Coronary artery (tissue), 2 donors: ENCODE results near the gene VPS13D.

ENCODE experiments used
- DNase-seq: peaks from one replicate; pipeline ENCODE4 v3.0.0-alpha.2; 2017; ENCODE audit warnings: low spot score
- H3K27ac ChIP-seq, 2 donors: fragments of 200-600 bp; sonication (generic); one replicate each; pipeline ENCODE4 v1.5.1; 2016 to 2019
- H3K4me3 ChIP-seq: fragments of 200-600 bp; sonication (generic); 2 replicates; pipeline ENCODE4 v1.5.1; 2016; ENCODE audit warnings: mild to moderate bottlenecking, moderate library complexity
- CTCF ChIP-seq: fragments of 200-600 bp; sonication (generic); IDR thresholded peaks from one replicate; pipeline ENCODE4 v1.5.1; 2019; ENCODE audit warnings: antibody characterized with exemption

Gene VPS13D

GRCh38 chr1:12438349-12438924 lies 208.6 kb downstream of the VPS13D start:
- no peak for TF ChIP-seq CTCF
- no peak for DNase-seq
- Histone ChIP-seq H3K4me3 (no peak overlapping the region), H3K27ac (peak overlapping the region in 1 of 2 donors; percentile 8)

- no peak for TF ChIP-seq CTCF
- no peak for DNase-seq
- Histone ChIP-seq H3K27ac (peak overlapping the region in 1 of 2 donors; percentile 8), H3K4me3 (no peak overlapping the region)
Observed at GRCh38 chr1:12439073-12439472, 209.2 kb downstream of the VPS13D start.

GRCh38 chr1:12441414-12442105 lies 211.7 kb downstream of the VPS13D start:
- no peak for DNase-seq
- no peak for TF ChIP-seq CTCF
- Histone ChIP-seq H3K27ac (no peak overlapping the region), H3K4me3 (no peak overlapping the region)

GRCh38 chr1:12442217-12442616 lies 212.4 kb downstream of the VPS13D start:
- Histone ChIP-seq H3K27ac (no peak overlapping the region), H3K4me3 (no peak overlapping the region)
- DNase-seq = no peak
- no peak for TF ChIP-seq CTCF

- no peak for TF ChIP-seq CTCF
- H3K4me3 ChIP-seq = no peak overlapping the region
- H3K27ac ChIP-seq = no peak overlapping the region
- DNase-seq = no peak
Observed at GRCh38 chr1:12443151-12443550, 213.3 kb downstream of the VPS13D start.

GRCh38 chr1:12444329-12444841 lies 214.6 kb downstream of the VPS13D start:
- Histone ChIP-seq H3K4me3 (no peak overlapping the region), H3K27ac (no peak overlapping the region)
- DNase-seq = no peak
- no peak for TF ChIP-seq CTCF

GRCh38 chr1:12445257-12445656 lies 215.4 kb downstream of the VPS13D start:
- DNase-seq = no peak
- TF ChIP-seq CTCF = no peak
- Histone ChIP-seq H3K4me3 (no peak overlapping the region), H3K27ac (peak overlapping the region in 1 of 2 donors; percentile 38)
